Anterior cingulate cortex (tissue), 58 donors: Measurements from ENCODE around the gene IQCK.

Experiments used
- DNase-seq, 58 donors: peaks; one replicate each; lab custom pipeline; 2025; lab: John Stamatoyannopoulos, UW

Gene IQCK

GRCh38 chr16:19829844-19830692 is 112.0 kb downstream of the IQCK start:
- DNase-seq: no peak

- no peak for DNase-seq
Observed at GRCh38 chr16:19830902-19831560, 113.0 kb downstream of the IQCK start.

DNA sequence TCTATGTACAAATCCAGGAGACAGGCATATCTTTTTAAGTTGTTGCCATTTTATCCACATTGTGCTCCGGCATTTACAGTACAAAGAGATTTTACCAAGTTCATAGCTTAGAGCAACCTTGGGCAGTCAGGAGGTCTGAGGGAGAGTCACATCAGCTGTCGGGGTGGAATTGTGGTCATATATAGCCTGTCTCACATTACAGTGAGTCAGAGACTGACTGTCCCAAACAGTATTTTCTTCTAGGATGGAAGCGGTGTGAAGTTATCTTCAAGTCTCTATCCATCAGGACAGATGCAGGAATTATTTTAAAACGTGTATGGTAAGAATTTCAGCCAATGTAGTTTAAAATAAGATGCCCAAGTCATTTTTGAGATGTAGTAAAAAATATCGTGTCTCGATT is 113.6 kb downstream of the IQCK start:
- no peak for DNase-seq

- no peak for DNase-seq
Observed at GRCh38 chr16:19833176-19833575, 115.1 kb downstream of the IQCK start.

DNA sequence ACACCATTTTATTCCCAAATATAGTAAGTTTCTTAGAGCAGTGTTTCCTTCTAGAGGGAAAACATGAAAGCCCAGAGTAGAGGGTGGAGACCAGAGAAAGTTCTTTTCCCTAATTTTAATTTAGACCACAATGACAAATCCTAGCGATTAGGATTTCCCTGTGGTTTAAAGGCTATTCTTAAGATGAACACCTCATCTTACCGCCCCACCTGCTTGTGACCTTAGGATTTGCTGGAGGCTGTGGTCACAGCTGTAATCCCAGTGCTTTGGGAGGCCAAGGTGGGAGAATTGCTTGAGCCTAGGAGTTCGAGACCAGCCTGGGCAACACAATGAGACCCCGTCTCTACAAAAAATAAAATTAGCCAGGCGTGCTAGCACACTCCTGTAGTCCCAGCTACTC is 115.5 kb downstream of the IQCK start:
- DNase-seq: no peak

- DNase-seq: peak in 1 of 58 donors; percentile 14
Observed at GRCh38 chr16:19835196-19835595, 117.1 kb downstream of the IQCK start.

DNA sequence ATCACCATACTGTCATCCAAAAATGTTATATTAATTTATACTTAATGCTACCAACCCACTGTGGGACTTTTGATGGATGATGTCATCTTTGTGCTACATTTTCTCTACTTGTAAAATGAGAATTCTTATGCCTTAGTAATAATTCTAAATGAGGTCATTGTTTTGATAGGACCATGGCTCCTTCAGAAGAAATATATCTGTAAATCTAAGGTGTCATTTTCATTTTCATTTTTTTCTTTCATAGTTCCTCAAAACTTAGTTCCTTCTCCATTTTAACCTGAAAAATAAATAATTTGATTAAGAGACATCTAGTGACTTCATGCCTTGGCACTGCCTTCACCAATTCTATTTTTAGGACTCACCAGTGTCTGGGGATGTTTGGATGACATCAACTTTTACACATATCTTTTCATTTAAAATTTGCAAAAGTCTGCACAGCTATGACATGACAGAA is 117.9 kb downstream of the IQCK start:
- no peak for DNase-seq

GRCh38 chr16:19837331-19837980 is 119.4 kb downstream of the IQCK start:
- DNase-seq: peak in 6 of 58 donors; percentile 6 to 53 (median 18)

GRCh38 chr16:19837984-19838707 is 120.1 kb downstream of the IQCK start:
- no peak for DNase-seq

DNA sequence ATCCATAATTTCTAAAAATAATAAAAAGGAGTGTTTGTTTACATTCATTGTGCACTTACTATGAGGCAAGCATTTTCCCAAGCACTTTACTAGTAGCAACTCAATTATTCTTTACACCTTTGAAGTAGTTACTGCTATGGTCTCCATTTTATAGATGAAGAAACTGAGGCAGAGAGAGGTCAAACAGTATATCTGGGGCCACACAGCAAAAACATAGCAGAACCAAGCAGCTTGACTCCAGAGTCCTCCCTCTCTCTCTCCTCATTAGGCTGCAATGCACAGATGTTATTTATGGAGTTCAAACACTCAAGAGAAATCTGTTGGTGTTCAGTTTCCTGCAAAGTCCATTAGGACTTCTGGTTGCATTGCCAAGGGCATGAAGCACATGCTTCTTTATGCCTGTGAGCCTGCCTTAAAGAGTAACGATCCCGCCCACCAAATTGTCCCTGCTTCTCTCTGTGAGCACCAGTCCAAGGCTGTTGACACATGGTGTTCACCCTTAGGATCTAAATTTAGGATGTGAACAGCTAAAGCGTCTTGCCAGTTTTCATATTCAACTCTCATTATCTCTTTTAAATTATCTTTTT is 122.5 kb downstream of the IQCK start:
- DNase-seq: peak in 1 of 58 donors; percentile 10

- DNase-seq: no peak
Observed at GRCh38 chr16:19841184-19841583, 123.1 kb downstream of the IQCK start.

DNA sequence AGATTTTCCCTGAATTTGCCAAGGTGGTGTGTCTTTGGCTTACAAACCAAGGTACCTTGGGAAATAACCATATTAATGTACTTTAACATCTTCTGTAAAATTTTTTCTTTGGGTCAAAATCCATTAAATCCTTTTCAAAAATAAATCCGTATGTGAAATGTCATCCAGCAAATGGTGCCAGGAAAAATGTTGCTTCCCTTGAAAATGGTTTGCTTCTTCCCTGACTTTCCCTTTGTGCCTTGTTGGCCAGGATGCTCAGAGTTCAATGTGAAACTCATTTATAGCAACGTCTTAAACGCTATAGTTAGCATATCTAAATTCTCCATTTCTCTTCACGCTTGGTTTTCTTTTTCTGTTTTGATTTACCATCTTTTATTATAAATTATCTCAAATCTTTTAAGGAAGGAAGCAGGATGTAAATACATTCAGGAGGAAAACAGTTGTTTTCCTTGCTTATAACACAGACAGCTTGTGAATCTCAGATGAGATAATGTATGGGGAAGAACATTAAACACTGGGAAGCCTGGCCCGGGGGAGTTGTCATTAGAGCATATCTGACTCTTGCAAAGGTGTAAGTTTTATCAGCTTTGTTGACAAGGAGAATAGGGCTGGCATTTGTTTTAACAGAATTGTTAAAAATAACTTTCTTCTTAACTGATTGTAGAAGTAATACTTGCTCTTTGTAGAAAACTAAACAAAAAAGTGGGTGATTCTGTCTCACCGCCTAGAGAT is 124.5 kb downstream of the IQCK start:
- no peak for DNase-seq

DNA sequence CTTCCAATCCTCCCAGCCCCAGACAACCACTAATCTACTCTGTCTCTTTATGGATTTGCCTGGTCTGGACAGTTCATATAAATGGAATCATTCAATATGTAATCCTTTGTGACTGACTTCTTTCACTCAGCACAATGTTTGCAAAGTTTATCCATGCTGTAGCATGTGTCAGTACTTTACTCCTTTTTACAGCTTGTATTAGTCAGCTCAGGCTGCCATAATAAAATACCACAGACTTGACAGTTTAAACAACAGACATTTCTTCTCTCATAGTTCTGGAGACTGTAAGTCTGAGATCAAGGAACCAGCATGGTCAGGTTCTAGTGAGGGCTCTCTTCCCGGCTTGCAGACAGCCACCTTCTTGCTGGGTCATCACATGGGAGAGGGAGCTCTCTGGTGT is 125.3 kb downstream of the IQCK start:
- no peak for DNase-seq

DNA sequence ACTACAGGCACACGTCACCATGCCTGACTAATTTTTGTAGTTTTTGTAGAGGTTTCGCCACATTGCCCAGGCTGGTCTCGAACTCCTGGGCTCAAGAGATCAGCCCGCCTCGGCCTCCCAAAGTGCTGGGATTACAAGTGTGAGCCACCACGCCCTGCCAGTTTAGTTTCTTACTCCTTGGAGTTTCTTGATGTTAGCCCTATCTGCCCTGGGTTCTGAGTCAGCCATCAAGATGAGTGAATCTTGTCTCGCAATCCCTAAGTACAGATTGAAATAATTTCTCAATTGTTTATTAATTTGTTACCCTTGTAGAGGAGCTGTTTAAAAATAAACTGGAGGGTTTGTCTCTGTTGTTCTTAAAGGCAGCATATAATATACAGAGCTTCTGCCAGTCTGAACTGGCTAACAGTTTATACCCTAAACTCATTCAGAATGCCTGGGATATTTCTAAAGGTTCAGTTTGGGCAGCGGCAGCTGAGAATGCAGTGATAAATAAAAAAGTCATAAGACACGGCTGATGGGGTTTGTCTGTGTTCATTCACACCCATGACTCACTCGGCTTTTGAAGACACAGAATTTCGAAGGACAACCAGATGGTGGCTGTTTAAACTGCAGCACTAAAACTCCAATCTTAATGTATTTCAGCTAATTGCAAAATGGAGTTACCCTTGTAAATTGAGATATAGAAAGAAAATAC is 127.0 kb downstream of the IQCK start:
- peak in 15 of 58 donors; percentile 10 to 77 (median 22) for DNase-seq

- peak in 1 of 58 donors; percentile 15 for DNase-seq
Observed at GRCh38 chr16:19846436-19846835, 128.4 kb downstream of the IQCK start.

DNA sequence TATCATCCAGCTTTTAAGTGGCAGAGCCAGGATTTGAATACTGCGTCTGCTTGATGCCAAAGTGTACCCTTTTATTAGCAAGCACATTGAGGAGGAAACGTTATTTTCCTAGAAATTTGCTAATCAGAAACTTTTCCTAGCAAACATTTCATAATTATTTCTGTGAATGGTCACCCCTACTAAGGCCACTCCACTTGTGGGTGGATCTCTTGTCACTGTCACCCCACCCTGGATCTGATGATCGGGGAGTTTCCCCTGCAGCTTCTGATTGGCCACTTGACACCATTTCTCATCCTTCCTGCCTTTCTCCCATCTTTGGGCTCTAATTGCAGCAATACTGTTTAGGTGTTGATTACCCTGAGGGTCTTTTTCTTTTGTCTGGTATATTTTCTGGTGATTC is 130.7 kb downstream of the IQCK start:
- no peak for DNase-seq

DNA sequence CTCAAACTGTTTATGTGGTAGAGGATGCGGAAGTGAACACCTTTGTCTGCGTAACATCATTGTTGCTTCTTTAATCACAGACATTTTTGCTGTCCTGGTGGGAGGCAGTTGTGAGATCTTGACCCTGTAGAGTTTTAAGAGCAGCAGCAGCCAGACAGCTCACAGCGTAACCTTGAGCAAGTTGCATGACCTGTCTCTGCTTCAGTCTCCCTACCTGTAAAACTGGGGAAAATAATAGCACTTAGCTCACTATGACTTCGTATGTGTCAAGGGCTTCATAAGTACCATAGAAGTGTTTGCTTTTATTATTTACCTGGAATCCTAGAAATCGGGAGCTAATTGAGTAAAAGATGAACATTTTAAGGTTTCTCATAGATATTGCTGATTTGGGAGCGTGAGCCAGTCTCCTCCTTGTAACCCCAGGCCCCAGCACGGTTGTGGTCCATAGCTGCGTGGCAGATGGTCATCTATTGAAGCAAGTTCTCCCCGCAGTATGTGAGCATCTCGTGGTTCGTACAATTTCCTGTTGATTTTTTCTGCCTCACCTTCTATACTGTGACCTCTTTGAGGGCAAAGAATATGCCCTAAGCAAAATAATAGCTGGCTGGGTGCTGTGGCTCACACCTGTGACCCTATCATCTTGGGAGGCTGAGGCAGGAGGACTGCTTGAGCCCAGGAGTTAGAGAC is 132.2 kb downstream of the IQCK start:
- DNase-seq: no peak

GRCh38 chr16:19851476-19851875 is 133.4 kb downstream of the IQCK start:
- peak in 47 of 58 donors; percentile 13 to 87 (median 56) for DNase-seq
